H1 (cell line): ENCODE measurements around the gene CACNA1G. TPM values are rescaled to one million over a fixed set of nuclear protein-coding genes. Genes with fewer than 3 reads are reported as not detected.

ENCODE experiments used
- CTCF ChIA-PET: fragments of 300-600 bp; sonication (Branson Sonifier 250); formaldehyde crosslinking; loops from one replicate; lab custom pipeline; 2021; ENCODE audit not compliant: partially characterized antibody; lab: Charles Lee
- POLR2A ChIA-PET: fragments of 300-600 bp; sonication (Branson Sonifier 250); formaldehyde crosslinking; loops from one replicate; lab custom pipeline; 2021; ENCODE audit warnings: inconsistent platforms; ENCODE audit not compliant: partially characterized antibody; lab: Charles Lee
- DNase-seq, 2 experiments: peaks; one replicate each; pipeline versions ENCODE4 v3.0.0 to v3.0.0-alpha.2; 2010 to 2022; ENCODE audit warnings: low spot score in 2 of 2, low read depth in 1 of 2, mixed read lengths in 1 of 2
- FAIRE-seq: peaks from 2 replicates; lab custom pipeline; 2011; peaks lifted over from hg19 to GRCh38; lab: Jason Lieb, UNC
- H2AFZ ChIP-seq: 2 replicates; pipeline ENCODE4 v1.8.1; 2012; ENCODE audit warnings: low read length, inconsistent platforms
- H2AK5ac ChIP-seq: 2 replicates; pipeline ENCODE4 v1.6.1; 2013; ENCODE audit warnings: low read depth, low read length
- H2BK120ac ChIP-seq: replicated peaks from 2 replicates; pipeline ENCODE3; 2013; ENCODE audit warnings: low read depth, low read length, inconsistent platforms
- H2BK12ac ChIP-seq: 2 replicates; pipeline ENCODE4 v1.6.1; 2013; ENCODE audit warnings: low read depth, low read length
- H2BK15ac ChIP-seq: 2 replicates; pipeline ENCODE4 v1.6.1; 2013; ENCODE audit warnings: low read length
- H2BK20ac ChIP-seq: 2 replicates; pipeline ENCODE4 v1.6.1; 2013; ENCODE audit warnings: low read length
- H2BK5ac ChIP-seq: 2 replicates; pipeline ENCODE4 v1.6.1; 2013; ENCODE audit warnings: low read depth, low read length
- H3K14ac ChIP-seq: 2 replicates; pipeline ENCODE4 v1.6.1; 2013; ENCODE audit warnings: inconsistent platforms; ENCODE audit not compliant: insufficient read length
- H3K18ac ChIP-seq: 2 replicates; pipeline ENCODE4 v1.6.1; 2013; ENCODE audit warnings: low read length; ENCODE audit errors: extremely low read depth
- H3K23ac ChIP-seq: 2 replicates; pipeline ENCODE4 v1.6.1; 2013; ENCODE audit warnings: inconsistent platforms; ENCODE audit not compliant: insufficient read length
- H3K23me2 ChIP-seq: 2 replicates; pipeline ENCODE4 v1.6.1; 2013; ENCODE audit warnings: low read depth, low read length
- H3K27ac ChIP-seq: 2 replicates; pipeline ENCODE4 v1.6.1; 2011; ENCODE audit warnings: low read depth, low read length, inconsistent platforms
- H3K27me3 ChIP-seq, 4 experiments: replicated peaks in 1 of 4; 1 replicate in 1 of 4; 2 replicates in 3 of 4; pipeline versions ENCODE4 v1.6.1 to v1.8.1; 2011 to 2013; ENCODE audit warnings: low read length in 3 of 4, mild to moderate bottlenecking in 3 of 4, inconsistent platforms in 2 of 4, mixed read lengths in 2 of 4, moderate library complexity in 1 of 4; ENCODE audit not compliant: control insufficient read depth in 3 of 4, insufficient read depth in 3 of 4; ENCODE audit errors: extremely low read depth in 1 of 4
- H3K36me3 ChIP-seq, 4 experiments: 2 replicates each; pipeline versions ENCODE4 v1.6.1 to v1.8.1; 2011 to 2013; ENCODE audit warnings: mild to moderate bottlenecking in 4 of 4, low read length in 3 of 4, moderate library complexity in 2 of 4, control low read depth in 1 of 4, inconsistent platforms in 1 of 4; ENCODE audit not compliant: insufficient read depth in 4 of 4, control insufficient read depth in 2 of 4
- H3K4ac ChIP-seq: replicated peaks from 2 replicates; pipeline ENCODE3; 2013; ENCODE audit warnings: low read length, low read depth, mixed read lengths, inconsistent platforms; ENCODE audit not compliant: insufficient read length
- H3K4me1 ChIP-seq, 4 experiments: replicated peaks in 1 of 4; 1 replicate in 1 of 4; 2 replicates in 3 of 4; pipeline versions ENCODE4 v1.6.1 to v1.8.1; 2011 to 2013; ENCODE audit warnings: low read length in 3 of 4, inconsistent platforms in 2 of 4, mixed read lengths in 1 of 4; ENCODE audit not compliant: insufficient read depth in 4 of 4, control insufficient read depth in 3 of 4
- H3K4me2 ChIP-seq, 2 experiments: 2 replicates each; pipeline versions ENCODE4 v1.6.1 to v1.8.1; 2011 to 2013; ENCODE audit warnings: low read depth in 2 of 2, low read length in 2 of 2, control low read depth in 1 of 2, inconsistent platforms in 1 of 2, mild to moderate bottlenecking in 1 of 2; ENCODE audit not compliant: insufficient read depth in 1 of 2
- H3K4me3 ChIP-seq, 4 experiments: fragments of 200-600, 300-600 bp in 1 of 4; sonication (generic), shearing (Covaris generic), sonication (Bioruptor Twin) in 1 of 4; 2 replicates each; pipeline versions ENCODE4 v1.5.1 to v1.8.1; 2011 to 2016; ENCODE audit warnings: low read length in 4 of 4, low read depth in 3 of 4, control low read depth in 2 of 4, inconsistent platforms in 2 of 4, mild to moderate bottlenecking in 2 of 4, mixed read lengths in 1 of 4, moderate library complexity in 1 of 4; ENCODE audit not compliant: insufficient read depth in 2 of 4; ENCODE audit errors: extremely low read depth in 1 of 4
- H3K56ac ChIP-seq: replicated peaks from 2 replicates; pipeline ENCODE3; 2013; ENCODE audit warnings: low read depth, mild to moderate bottlenecking, mixed read lengths, low read length, inconsistent platforms; ENCODE audit not compliant: insufficient read length
- H3K79me1 ChIP-seq: 2 replicates; pipeline ENCODE4 v1.6.1; 2013; ENCODE audit warnings: low read depth, low read length, control low read depth
- H3K79me2 ChIP-seq, 2 experiments: 2 replicates each; pipeline versions ENCODE4 v1.6.1 to v1.8.1; 2012 to 2013; ENCODE audit warnings: low read length in 2 of 2, mild to moderate bottlenecking in 2 of 2, inconsistent platforms in 1 of 2; ENCODE audit not compliant: insufficient read depth in 2 of 2, control insufficient read depth in 1 of 2
- H3K9ac ChIP-seq, 4 experiments: replicated peaks in 1 of 4; 1 replicate in 1 of 4; 2 replicates in 3 of 4; pipeline versions ENCODE4 v1.6.1 to v1.8.1; 2011 to 2013; ENCODE audit warnings: low read depth in 3 of 4, low read length in 3 of 4, control low read depth in 2 of 4, mild to moderate bottlenecking in 2 of 4, moderate library complexity in 2 of 4, inconsistent platforms in 1 of 4; ENCODE audit errors: extremely low read depth in 1 of 4
- H3K9me3 ChIP-seq, 2 experiments: 2 replicates each; pipeline versions ENCODE4 v1.6.1 to v1.8.1; 2012 to 2013; ENCODE audit warnings: mild to moderate bottlenecking in 2 of 2, moderate library complexity in 2 of 2, control low read depth in 1 of 2, inconsistent platforms in 1 of 2, low read depth in 1 of 2, low read length in 1 of 2, mixed read lengths in 1 of 2; ENCODE audit not compliant: insufficient read depth in 2 of 2
- H4K20me1 ChIP-seq, 2 experiments: replicated peaks in 1 of 2; 2 replicates each; pipeline versions ENCODE3 to v1.8.1; 2011 to 2013; ENCODE audit warnings: inconsistent platforms in 2 of 2, low read length in 2 of 2, mild to moderate bottlenecking in 1 of 2; ENCODE audit not compliant: insufficient read depth in 2 of 2, control insufficient read depth in 1 of 2
- H4K5ac ChIP-seq: 2 replicates; pipeline ENCODE4 v1.6.1; 2013; ENCODE audit warnings: low read length, low read depth, mixed read lengths, inconsistent platforms; ENCODE audit not compliant: insufficient read length
- H4K8ac ChIP-seq: 2 replicates; pipeline ENCODE4 v1.8.0; 2013; ENCODE audit warnings: mild to moderate bottlenecking, moderate library complexity, low read length, inconsistent platforms; ENCODE audit not compliant: insufficient read depth; ENCODE audit errors: extremely low read depth
- H4K91ac ChIP-seq: replicated peaks from 2 replicates; pipeline ENCODE3; 2013; ENCODE audit warnings: low read length, mixed read lengths, inconsistent platforms; ENCODE audit not compliant: insufficient read length
- BACH1 ChIP-seq: IDR thresholded peaks from 2 replicates; pipeline ENCODE4 v1.6.1; 2012; ENCODE audit warnings: low read length, improper control_type of control experiment
- CEBPB ChIP-seq: IDR thresholded peaks from 2 replicates; pipeline ENCODE4 v1.6.1; 2012; ENCODE audit warnings: low read depth, low read length
- CHD2 ChIP-seq: IDR thresholded peaks from 2 replicates; pipeline ENCODE4 v1.6.1; 2012; ENCODE audit warnings: low read length, improper control_type of control experiment
- EP300 ChIP-seq, 2 experiments: IDR thresholded peaks; 1 replicate in 1 of 2; 2 replicates in 1 of 2; pipeline ENCODE4 v1.6.1; 2011 to 2012; ENCODE audit warnings: low read depth in 2 of 2, low read length in 2 of 2, mild to moderate bottlenecking in 2 of 2, borderline replicate concordance in 1 of 2, inconsistent platforms in 1 of 2, moderate library complexity in 1 of 2
- GABPA ChIP-seq: IDR thresholded peaks from 2 replicates; pipeline ENCODE4 v1.6.1; 2011; ENCODE audit warnings: mild to moderate bottlenecking, low read length, moderate library complexity, borderline replicate concordance; ENCODE audit not compliant: insufficient read depth
- KDM1A ChIP-seq: fragments of 200-600, 300-600 bp; sonication (generic); IDR thresholded peaks from 2 replicates; pipeline ENCODE4 v1.7.1; 2016; ENCODE audit warnings: mild to moderate bottlenecking, low read length, borderline replicate concordance
- POU5F1 ChIP-seq: IDR thresholded peaks from 2 replicates; pipeline ENCODE4 v1.6.1; 2011; ENCODE audit warnings: low read depth, mild to moderate bottlenecking, low read length, moderate library complexity
- SIRT6 ChIP-seq: IDR thresholded peaks from one replicate; pipeline ENCODE4 v1.7.1; 2012; ENCODE audit warnings: low read length, inconsistent platforms
- TAF1 ChIP-seq: IDR thresholded peaks from 2 replicates; pipeline ENCODE4 v1.6.1; 2011; ENCODE audit warnings: mild to moderate bottlenecking, low read depth, low read length
- TCF12 ChIP-seq: IDR thresholded peaks from 2 replicates; pipeline ENCODE4 v1.6.1; 2011; ENCODE audit warnings: low read depth, mild to moderate bottlenecking, low read length
- WGBS, 2 experiments: shearing (Covaris generic) in 1 of 2; methylation state at CpG; one replicate each; pipeline versions ENCODE4 v1.1.6 to v1.1.7; 2013 to 2015; ENCODE audit warnings: low lambda C conversion rate in 2 of 2, mixed read lengths in 2 of 2, inconsistent platforms in 1 of 2, low coverage in 1 of 2, missing lambda C conversion rate in 1 of 2; ENCODE audit not compliant: insufficient replicate concordance in 2 of 2, insufficient coverage in 1 of 2, insufficient read length in 1 of 2; ENCODE audit errors: extremely low coverage in 1 of 2, missing lambda C conversion rate in 1 of 2; 5-methylcytosine and 5-hydroxymethylcytosine counted together
- polyA plus RNA-seq, 7 experiments: library from polyadenylated mRNA; depleted of rRNA in 3 of 7; stranded (reverse) in 5 of 7; unstranded in 2 of 7; fragments of >200 nt in 5 of 7; fragments of 200-250 nt in 2 of 7; gene quantifications; 1 replicate in 5 of 7; 2 replicates in 1 of 7; 4 replicates in 1 of 7; pipeline versions ENCODE4 v1.2.1 to v1.2.3, GENCODE V29; 2011 to 2013; ENCODE audit warnings: missing spikeins in 2 of 7, mixed read lengths in 2 of 7
- total RNA-seq: library from RNA; stranded (reverse); fragmentation: NEBNext Ultra II Directional; extraction: Animal tissue kit (Norgen Biotek cat#: 25700); gene quantifications from 2 replicates; pipeline ENCODE4 v1.2.1, GENCODE V29; 2021

CACNA1G gene
- total and polyA plus RNA-seq, 2 of the 8 experiments (the other 6 are each of a cell fraction or from before 2014, with no cell fraction given) = 2.9 to 4.9 TPM

- Histone ChIP-seq H3K14ac (no peak overlapping the region), H2BK20ac (no peak overlapping the region), H3K27ac (no peak overlapping the region), H3K18ac (no peak overlapping the region), H3K4ac (no peak overlapping the region), H2AFZ (no peak overlapping the region), H2BK12ac (no peak overlapping the region), H3K56ac (no peak overlapping the region), H3K23ac (no peak overlapping the region), H2BK5ac (no peak overlapping the region), H3K23me2 (no peaks in the 10 kb centered on the region), H2AK5ac (peak overlapping the region; percentile 44; the same call in 1 of the 2 replicates), H4K5ac (no peak overlapping the region), H3K4me3 (no peak overlapping the region), H3K9me3 (no peaks in the 10 kb centered on the region), H3K79me2 (no peaks in the 10 kb centered on the region), H4K91ac (no peak overlapping the region), H3K79me1 (no peaks in the 10 kb centered on the region), H3K4me2 (no peak overlapping the region), H3K36me3 (no peaks in the 10 kb centered on the region), H2BK120ac (no peak overlapping the region), H3K27me3 (no peaks in the 10 kb centered on the region), H4K8ac (no peak overlapping the region), H4K20me1 (no peaks in the 10 kb centered on the region), H3K9ac (no peak overlapping the region), H3K4me1 (peaks cover 3 to 12% (median 6%) of the 10 kb centered on the region in 4 experiments), H2BK15ac (0 out of 2 replicates have a peak overlapping the region, but pooled peaks have one; percentile 72)
- TF ChIP-seq TAF1 (no peak), SIRT6 (no peak), CHD2 (no peak), BACH1 (no peak), CEBPB (no peak), TCF12 (no peak), EP300 (IDR thresholded peaks at IDR 0.05; ENCODE audit: borderline replicate concordance in 1 of 2, low read depth in 2 of 2, low read length in 2 of 2) (no peak), GABPA (no peak), POU5F1 (no peak), KDM1A (no peak)
- WGBS, 2 experiments = 88% methylated on average over 11 of the region's 11 CpGs; no CpG with 5 or more reads in 1 of the 2 experiments
- ChIA-PET POLR2A (interaction anchor here (1.2 to 1.7 kb wide), 8 partner anchors 8 to 316 kb away, joined by 3 to 6 read pairs (median 4); partner anchors contain the start of genes CACNA1G and TOB1), CTCF (interaction anchor here (0.6 to 12.4 kb wide), 47 partner anchors 12 to 292 kb away, joined by 3 to 404 read pairs (median 7); partner anchors contain the start of genes ACSF2, CACNA1G, CHAD and EPN3)
- DNase-seq (no peak), FAIRE-seq (no peak)
These were observed 10.5 kb upstream of the CACNA1G start for GRCh38 chr17:50549969-50550368.
